ENCODE results near the gene WNT11. TPM values are rescaled to one million over a fixed set of nuclear protein-coding genes. Genes with fewer than 3 reads are reported as not detected.

WNT11 gene
- total RNA-seq, 1 experiment from 2014 or later = not detected

- no peaks in the 10 kb centered on the region for H3K9me3 ChIP-seq (ENCODE audit: control insufficient read depth, low read depth, low read length)
- no peak overlapping the region for H3K14ac ChIP-seq (ENCODE audit: insufficient read depth, low read length)
- H3K27me3 ChIP-seq (ENCODE audit: insufficient read depth, low read length) = no peaks in the 10 kb centered on the region; the same call in 1 of the 2 replicates
- peaks cover 0 to 3% of the 10 kb centered on the region in 2 experiments; a peak in 1 of 5 replicates for H3K9me3 Mint-ChIP-seq
- no peak overlapping the region for H3K23ac ChIP-seq (ENCODE audit: insufficient read length, low read depth, low read length)
- H4K8ac ChIP-seq (replicated peaks; ENCODE audit: insufficient read length, low read depth, low read length) = no peak overlapping the region
- no peak overlapping the region for H2AFZ ChIP-seq (ENCODE audit: low read length)
- no peak overlapping the region for H4K5ac ChIP-seq (ENCODE audit: insufficient read length, low read depth, low read length)
- no peak overlapping the region for H2BK15ac ChIP-seq (ENCODE audit: low read depth, low read length)
- no peak overlapping the region for H3K4me2 ChIP-seq (ENCODE audit: insufficient read depth, insufficient read length, low read length)
- H3K79me2 ChIP-seq (ENCODE audit: insufficient read depth, low read length) = no peaks in the 10 kb centered on the region
- H3K23me2 ChIP-seq (ENCODE audit: insufficient read length, low read depth, low read length, poor library complexity, severe bottlenecking) = no peaks in the 10 kb centered on the region
- H3K56ac ChIP-seq (ENCODE audit: insufficient read length, low read depth, low read length) = no peak overlapping the region
- no peak overlapping the region for H2BK12ac ChIP-seq (ENCODE audit: insufficient read length, low read depth, low read length)
- no peak overlapping the region for H3K4ac ChIP-seq (ENCODE audit: low read depth, low read length)
- H3K27me3 Mint-ChIP-seq (ENCODE audit: low read depth) = peaks cover 5% of the 10 kb centered on the region
- H3K27ac ChIP-seq (ENCODE audit: insufficient read length, low read depth, low read length) = no peak overlapping the region
- no peak overlapping the region for H3K9ac ChIP-seq (ENCODE audit: extremely low read depth, insufficient read length, low read length)
- H3K4me3 Mint-ChIP-seq = no peak overlapping the region
- no peak overlapping the region for H4K91ac ChIP-seq (ENCODE audit: insufficient read length, low read depth, low read length)
- H2BK20ac ChIP-seq (ENCODE audit: low read depth, low read length, poor library complexity, severe bottlenecking) = no peak overlapping the region
- H3K4me1 ChIP-seq (ENCODE audit: insufficient read depth, low read length) = no peaks in the 10 kb centered on the region
- H3K27ac Mint-ChIP-seq = no peak overlapping the region
- H2BK5ac ChIP-seq (ENCODE audit: insufficient read length, low read length) = no peak overlapping the region
- H2AK5ac ChIP-seq (ENCODE audit: insufficient read length, low read length) = no peak overlapping the region
- peaks cover 0 to 2% of the 10 kb centered on the region in 2 experiments; a peak in 2 of 4 replicates for H3K4me1 Mint-ChIP-seq
- no peaks in the 10 kb centered on the region for H3K79me1 ChIP-seq (ENCODE audit: insufficient read depth, low read depth, low read length, poor library complexity, severe bottlenecking)
- no peak for TF ChIP-seq CTCF (conservative IDR thresholded peaks at IDR 0.05)
- no peaks in the 10 kb centered on the region; a peak in 1 of 7 replicates for H3K36me3 Mint-ChIP-seq (ENCODE audit: insufficient read depth in 1 of 3, low read depth in 3 of 3)
- no peaks in the 10 kb centered on the region for H4K20me1 ChIP-seq (ENCODE audit: control insufficient read depth, insufficient read depth, insufficient read length)
- no peak overlapping the region for H2BK120ac ChIP-seq (ENCODE audit: low read depth, low read length, poor library complexity, severe bottlenecking)
- no peak overlapping the region for H3K18ac ChIP-seq (ENCODE audit: insufficient read length, low read depth, low read length)
- DNase-seq = no peak
- no peak overlapping the region for H3T11ph ChIP-seq (ENCODE audit: low read length)
- WGBS (ENCODE audit: extremely low coverage, insufficient read length, low lambda C conversion rate) = no CpG with 5 or more reads among the region's 3 CpGs
Measured at GRCh38 chr11:76251226-76251575, 44.9 kb upstream of the WNT11 start.
